Smooth muscle cell (in vitro differentiated cells): ENCODE measurements around the gene CDX1. TPM values are rescaled to one million over a fixed set of nuclear protein-coding genes. Genes with fewer than 3 reads are reported as not detected.

Experiments used
- DNase-seq: peaks from one replicate; lab custom pipeline; 2025; ENCODE audit not compliant: unreplicated experiment; lab: John Stamatoyannopoulos, UW
- H2AFZ ChIP-seq: fragments of 200-600 bp; sonication (generic); 2 replicates; pipeline ENCODE4 v1.6.0; 2016; ENCODE audit warnings: antibody characterized with exemption, low read depth, mild to moderate bottlenecking
- H3F3A ChIP-seq: fragments of 200-600 bp; sonication (generic); 2 replicates; pipeline ENCODE4 v1.6.0; 2017; ENCODE audit warnings: antibody characterized with exemption, low read depth
- H3K27ac ChIP-seq: fragments of 200-600 bp; sonication (generic); 2 replicates; pipeline ENCODE4 v1.5.1; 2016; ENCODE audit warnings: low read depth, mild to moderate bottlenecking
- H3K27me3 ChIP-seq: fragments of 200-600 bp; sonication (generic); 2 replicates; pipeline ENCODE4 v1.6.1; 2016; ENCODE audit warnings: low read depth, mild to moderate bottlenecking
- H3K36me3 ChIP-seq: fragments of 200-600 bp; sonication (generic); 2 replicates; pipeline ENCODE4 v1.5.1; 2016; ENCODE audit warnings: low read depth
- H3K4me1 ChIP-seq: fragments of 200-600 bp; sonication (generic); 2 replicates; pipeline ENCODE4 v1.5.1; 2016; ENCODE audit warnings: low read depth
- H3K4me2 ChIP-seq: fragments of 200-600 bp; sonication (generic); 2 replicates; pipeline ENCODE4 v1.6.0; 2016; ENCODE audit warnings: mild to moderate bottlenecking
- H3K4me3 ChIP-seq: fragments of 200-600 bp; sonication (generic); 2 replicates; pipeline ENCODE4 v1.5.1; 2016; ENCODE audit warnings: mild to moderate bottlenecking
- H3K79me2 ChIP-seq: fragments of 200-600 bp; sonication (generic); 2 replicates; pipeline ENCODE4 v1.6.0; 2016; ENCODE audit warnings: low read depth, mild to moderate bottlenecking
- H3K9ac ChIP-seq: fragments of 200-600 bp; sonication (generic); 2 replicates; pipeline ENCODE4 v1.6.0; 2016; ENCODE audit warnings: low read depth
- H3K9me3 ChIP-seq: fragments of 200-600 bp; sonication (generic); replicated peaks from 2 replicates; pipeline ENCODE4 v1.5.1; 2016; ENCODE audit warnings: low read depth
- H4K20me1 ChIP-seq: fragments of 200-600 bp; sonication (generic); 2 replicates; pipeline ENCODE4 v1.6.0; 2016; ENCODE audit warnings: low read depth
- WGBS: methylation state at CpG from one replicate; pipeline ENCODE4 v1.1.7; 2016; ENCODE audit warnings: low lambda C conversion rate; 5-methylcytosine and 5-hydroxymethylcytosine counted together
- polyA plus RNA-seq: library from polyadenylated mRNA; unstranded; fragments of >200 nt; fragmentation: Nextera tagmentation; extraction: Ambion mirVana; gene quantifications from 2 replicates; pipeline ENCODE4 v1.2.1, GENCODE V29; 2016
- total RNA-seq: library from RNA; depleted of rRNA; stranded (reverse); fragments of >200 nt; gene quantifications from 2 replicates; pipeline ENCODE4 v1.2.3, GENCODE V29; 2014
- TF ChIP-seq, protein P1 (sequence below): fragments of 200-600 bp; sonication (generic); IDR thresholded peaks from 2 replicates; pipeline ENCODE4 v1.5.1; 2017; ENCODE audit warnings: borderline replicate concordance, mild to moderate bottlenecking, antibody characterized with exemption; ENCODE audit not compliant: insufficient read depth, poor library complexity, severe bottlenecking

CDX1 gene
- total RNA-seq (1.4 and 3.9 TPM in 2 replicates), polyA plus RNA-seq (5.0 and 8.5 TPM in 2 replicates)

DNA sequence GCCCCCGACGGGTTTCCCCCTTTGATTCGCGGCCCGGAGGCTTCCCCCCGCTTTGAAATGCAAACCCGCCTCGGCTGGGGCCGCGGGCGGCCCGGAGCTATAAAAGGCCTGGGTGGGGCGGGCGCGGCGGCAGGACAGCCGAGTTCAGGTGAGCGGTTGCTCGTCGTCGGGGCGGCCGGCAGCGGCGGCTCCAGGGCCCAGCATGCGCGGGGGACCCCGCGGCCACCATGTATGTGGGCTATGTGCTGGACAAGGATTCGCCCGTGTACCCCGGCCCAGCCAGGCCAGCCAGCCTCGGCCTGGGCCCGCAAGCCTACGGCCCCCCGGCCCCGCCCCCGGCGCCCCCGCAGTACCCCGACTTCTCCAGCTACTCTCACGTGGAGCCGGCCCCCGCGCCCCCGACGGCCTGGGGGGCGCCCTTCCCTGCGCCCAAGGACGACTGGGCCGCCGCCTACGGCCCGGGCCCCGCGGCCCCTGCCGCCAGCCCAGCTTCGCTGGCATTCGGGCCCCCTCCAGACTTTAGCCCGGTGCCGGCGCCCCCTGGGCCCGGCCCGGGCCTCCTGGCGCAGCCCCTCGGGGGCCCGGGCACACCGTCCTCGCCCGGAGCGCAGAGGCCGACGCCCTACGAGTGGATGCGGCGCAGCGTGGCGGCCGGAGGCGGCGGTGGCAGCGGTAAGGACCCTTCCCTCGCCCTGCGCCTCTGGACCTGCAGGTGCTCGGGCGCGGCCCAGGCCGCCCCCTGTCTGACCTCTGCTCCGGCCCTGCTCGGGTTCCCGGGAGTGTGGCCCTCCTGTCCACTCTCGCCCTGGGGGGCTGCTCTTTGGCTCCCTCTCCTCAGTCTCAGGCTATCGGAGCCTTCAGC, at the start of gene CDX1:
Gene CDX1, plus strand, starts transcription at position 129 of the 862 bp plus-strand sequence. Its CDS starts 99 bp downstream, at position 228.
- Histone ChIP-seq H3K9ac (no peak within 1 kb of the TSS), H3K4me2 (peak within 1 kb of the TSS; percentile 73), H3K4me1 (peaks cover 5% of the 10 kb centered on the region), H3K79me2 (no peaks in the 10 kb centered on the region), H2AFZ (no peak within 1 kb of the TSS), H3K9me3 (no peaks in the 10 kb centered on the region), H3K27ac (no peak within 1 kb of the TSS), H3K4me3 (peak within 1 kb of the TSS; percentile 31), H3K36me3 (no peaks in the 10 kb centered on the region), H4K20me1 (no peaks in the 10 kb centered on the region), H3K27me3 (peaks cover 31% of the 10 kb centered on the region), H3F3A (no peaks in the 10 kb centered on the region)
- 23% methylated on average over 12 of the region's 93 CpGs for WGBS
- DNase-seq: no peak
- TF ChIP-seq, protein P1, sequence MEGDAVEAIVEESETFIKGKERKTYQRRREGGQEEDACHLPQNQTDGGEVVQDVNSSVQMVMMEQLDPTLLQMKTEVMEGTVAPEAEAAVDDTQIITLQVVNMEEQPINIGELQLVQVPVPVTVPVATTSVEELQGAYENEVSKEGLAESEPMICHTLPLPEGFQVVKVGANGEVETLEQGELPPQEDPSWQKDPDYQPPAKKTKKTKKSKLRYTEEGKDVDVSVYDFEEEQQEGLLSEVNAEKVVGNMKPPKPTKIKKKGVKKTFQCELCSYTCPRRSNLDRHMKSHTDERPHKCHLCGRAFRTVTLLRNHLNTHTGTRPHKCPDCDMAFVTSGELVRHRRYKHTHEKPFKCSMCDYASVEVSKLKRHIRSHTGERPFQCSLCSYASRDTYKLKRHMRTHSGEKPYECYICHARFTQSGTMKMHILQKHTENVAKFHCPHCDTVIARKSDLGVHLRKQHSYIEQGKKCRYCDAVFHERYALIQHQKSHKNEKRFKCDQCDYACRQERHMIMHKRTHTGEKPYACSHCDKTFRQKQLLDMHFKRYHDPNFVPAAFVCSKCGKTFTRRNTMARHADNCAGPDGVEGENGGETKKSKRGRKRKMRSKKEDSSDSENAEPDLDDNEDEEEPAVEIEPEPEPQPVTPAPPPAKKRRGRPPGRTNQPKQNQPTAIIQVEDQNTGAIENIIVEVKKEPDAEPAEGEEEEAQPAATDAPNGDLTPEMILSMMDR: no peak

DNA sequence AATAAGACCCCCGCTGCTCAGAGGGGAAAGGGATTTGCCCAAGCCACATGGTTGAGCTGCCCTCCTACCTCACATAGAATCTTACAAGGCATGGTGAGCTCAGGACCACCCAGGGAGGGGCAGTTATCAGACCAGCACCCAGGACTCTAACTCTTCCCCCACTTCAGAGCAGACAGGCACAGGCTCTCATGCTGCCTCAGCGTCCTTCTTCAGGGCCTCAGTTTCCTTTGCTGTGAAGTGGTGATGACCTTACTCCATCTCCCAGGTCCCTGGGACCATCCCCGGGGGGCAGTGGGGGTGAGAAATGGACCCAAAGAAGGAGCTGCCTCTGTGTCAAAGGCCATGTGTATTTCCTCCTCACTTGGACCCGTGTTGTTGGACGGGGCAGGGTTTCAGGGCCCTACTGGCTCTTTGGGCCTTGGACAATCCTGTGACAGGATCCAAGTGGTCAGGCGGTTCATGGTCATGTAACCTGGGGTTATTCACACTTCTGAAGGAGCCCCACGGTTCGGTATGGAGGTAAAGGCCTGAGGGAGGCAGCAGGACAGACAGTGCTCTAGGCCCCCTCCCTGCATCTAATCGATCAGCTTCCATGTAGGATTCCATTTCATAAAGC, 48.5 kb upstream of the CDX1 start:
- no peaks in the 10 kb centered on the region for H3K9me3 ChIP-seq
- WGBS: 94% methylated on average over 9 of the region's 9 CpGs
- no peak overlapping the region for H3K4me2 ChIP-seq
- H3K9ac ChIP-seq: no peak overlapping the region
- no peaks in the 10 kb centered on the region for H4K20me1 ChIP-seq
- H3K27me3 ChIP-seq: no peaks in the 10 kb centered on the region
- H3F3A ChIP-seq: peaks cover 73% of the 10 kb centered on the region
- H3K27ac ChIP-seq: no peak overlapping the region
- TF ChIP-seq, protein P1: no peak
- no peaks in the 10 kb centered on the region for H3K79me2 ChIP-seq
- no peaks in the 10 kb centered on the region for H3K36me3 ChIP-seq
- no peak overlapping the region for H3K4me3 ChIP-seq
- DNase-seq: no peak
- H2AFZ ChIP-seq: no peak overlapping the region
- peaks cover 8% of the 10 kb centered on the region for H3K4me1 ChIP-seq

DNA sequence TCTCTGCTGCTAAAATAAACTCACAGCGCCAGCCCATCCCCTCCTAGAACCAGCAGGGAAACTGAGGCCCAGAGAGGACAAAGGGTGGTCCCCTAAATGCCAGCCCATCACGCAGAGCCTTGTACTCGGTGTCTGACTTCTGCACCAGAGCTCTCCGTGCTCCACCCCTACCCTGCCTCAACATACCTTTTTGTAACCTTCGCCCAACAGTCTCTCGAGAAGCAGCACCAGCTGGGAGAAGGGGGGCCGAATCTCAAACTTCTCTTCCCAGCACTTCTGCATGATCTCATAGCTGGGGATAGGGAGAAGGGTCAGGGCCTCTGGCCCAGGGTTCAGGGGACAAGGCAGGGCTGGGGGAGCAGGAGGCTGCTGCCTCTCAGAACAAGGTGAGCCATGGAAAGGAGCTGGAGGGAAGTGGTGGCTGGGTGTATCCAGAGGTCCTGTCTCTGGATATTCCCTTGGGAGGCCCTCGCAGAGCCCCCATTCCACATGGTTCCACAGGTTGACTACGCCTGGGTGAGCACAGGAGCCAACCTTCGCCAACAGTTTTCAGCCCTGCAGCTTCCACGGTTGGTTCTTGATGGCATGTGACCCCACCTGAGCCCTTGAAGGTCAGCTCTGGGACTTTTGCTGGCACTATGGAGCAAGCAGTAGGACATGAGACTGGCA, 47.9 kb upstream of the CDX1 start:
- no peaks in the 10 kb centered on the region for H3K36me3 ChIP-seq
- H3K27me3 ChIP-seq: no peaks in the 10 kb centered on the region
- H3K79me2 ChIP-seq: no peaks in the 10 kb centered on the region
- H2AFZ ChIP-seq: no peak overlapping the region
- no peaks in the 10 kb centered on the region for H3K9me3 ChIP-seq
- no peak for DNase-seq
- TF ChIP-seq, protein P1: no peak
- 96% methylated on average over 11 of the region's 11 CpGs for WGBS
- H3K27ac ChIP-seq: peak overlapping the region; percentile 7
- no peaks in the 10 kb centered on the region for H4K20me1 ChIP-seq
- H3F3A ChIP-seq: peaks cover 73% of the 10 kb centered on the region
- no peak overlapping the region for H3K4me3 ChIP-seq
- H3K4me1 ChIP-seq: peaks cover 2% of the 10 kb centered on the region
- H3K4me2 ChIP-seq: no peak overlapping the region
- H3K9ac ChIP-seq: no peak overlapping the region
